Measurements from ENCODE around the gene SPOCD1.

- TF ChIP-seq, protein P1, sequence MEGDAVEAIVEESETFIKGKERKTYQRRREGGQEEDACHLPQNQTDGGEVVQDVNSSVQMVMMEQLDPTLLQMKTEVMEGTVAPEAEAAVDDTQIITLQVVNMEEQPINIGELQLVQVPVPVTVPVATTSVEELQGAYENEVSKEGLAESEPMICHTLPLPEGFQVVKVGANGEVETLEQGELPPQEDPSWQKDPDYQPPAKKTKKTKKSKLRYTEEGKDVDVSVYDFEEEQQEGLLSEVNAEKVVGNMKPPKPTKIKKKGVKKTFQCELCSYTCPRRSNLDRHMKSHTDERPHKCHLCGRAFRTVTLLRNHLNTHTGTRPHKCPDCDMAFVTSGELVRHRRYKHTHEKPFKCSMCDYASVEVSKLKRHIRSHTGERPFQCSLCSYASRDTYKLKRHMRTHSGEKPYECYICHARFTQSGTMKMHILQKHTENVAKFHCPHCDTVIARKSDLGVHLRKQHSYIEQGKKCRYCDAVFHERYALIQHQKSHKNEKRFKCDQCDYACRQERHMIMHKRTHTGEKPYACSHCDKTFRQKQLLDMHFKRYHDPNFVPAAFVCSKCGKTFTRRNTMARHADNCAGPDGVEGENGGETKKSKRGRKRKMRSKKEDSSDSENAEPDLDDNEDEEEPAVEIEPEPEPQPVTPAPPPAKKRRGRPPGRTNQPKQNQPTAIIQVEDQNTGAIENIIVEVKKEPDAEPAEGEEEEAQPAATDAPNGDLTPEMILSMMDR (conservative IDR thresholded peaks at IDR 0.05; ENCODE audit: low read depth in 2 of 2): no peak
- no peak for TF ChIP-seq POLR2AphosphoS5 (IDR thresholded peaks at IDR 0.05; ENCODE audit: low read depth)
- TF ChIP-seq, protein P2, sequence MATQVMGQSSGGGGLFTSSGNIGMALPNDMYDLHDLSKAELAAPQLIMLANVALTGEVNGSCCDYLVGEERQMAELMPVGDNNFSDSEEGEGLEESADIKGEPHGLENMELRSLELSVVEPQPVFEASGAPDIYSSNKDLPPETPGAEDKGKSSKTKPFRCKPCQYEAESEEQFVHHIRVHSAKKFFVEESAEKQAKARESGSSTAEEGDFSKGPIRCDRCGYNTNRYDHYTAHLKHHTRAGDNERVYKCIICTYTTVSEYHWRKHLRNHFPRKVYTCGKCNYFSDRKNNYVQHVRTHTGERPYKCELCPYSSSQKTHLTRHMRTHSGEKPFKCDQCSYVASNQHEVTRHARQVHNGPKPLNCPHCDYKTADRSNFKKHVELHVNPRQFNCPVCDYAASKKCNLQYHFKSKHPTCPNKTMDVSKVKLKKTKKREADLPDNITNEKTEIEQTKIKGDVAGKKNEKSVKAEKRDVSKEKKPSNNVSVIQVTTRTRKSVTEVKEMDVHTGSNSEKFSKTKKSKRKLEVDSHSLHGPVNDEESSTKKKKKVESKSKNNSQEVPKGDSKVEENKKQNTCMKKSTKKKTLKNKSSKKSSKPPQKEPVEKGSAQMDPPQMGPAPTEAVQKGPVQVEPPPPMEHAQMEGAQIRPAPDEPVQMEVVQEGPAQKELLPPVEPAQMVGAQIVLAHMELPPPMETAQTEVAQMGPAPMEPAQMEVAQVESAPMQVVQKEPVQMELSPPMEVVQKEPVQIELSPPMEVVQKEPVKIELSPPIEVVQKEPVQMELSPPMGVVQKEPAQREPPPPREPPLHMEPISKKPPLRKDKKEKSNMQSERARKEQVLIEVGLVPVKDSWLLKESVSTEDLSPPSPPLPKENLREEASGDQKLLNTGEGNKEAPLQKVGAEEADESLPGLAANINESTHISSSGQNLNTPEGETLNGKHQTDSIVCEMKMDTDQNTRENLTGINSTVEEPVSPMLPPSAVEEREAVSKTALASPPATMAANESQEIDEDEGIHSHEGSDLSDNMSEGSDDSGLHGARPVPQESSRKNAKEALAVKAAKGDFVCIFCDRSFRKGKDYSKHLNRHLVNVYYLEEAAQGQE (IDR thresholded peaks at IDR 0.05; ENCODE audit: unreplicated experiment): no peak
- TF ChIP-seq EZH2 (IDR thresholded peaks at IDR 0.05; ENCODE audit: low read depth, unreplicated experiment): no peak
- no peak for TF ChIP-seq CREB1 (CRISPR knock-in tag; IDR thresholded peaks at IDR 0.05; ENCODE audit: low read depth)
- TF ChIP-seq EZH2phosphoT487 (IDR thresholded peaks at IDR 0.05; ENCODE audit: unreplicated experiment): no peak
- no peak for TF ChIP-seq ZNF462 (CRISPR knock-in tag; IDR thresholded peaks at IDR 0.05)
These were observed 71.5 kb downstream of the SPOCD1 start for GRCh38 chr1:31744165-31744888.

Measured in GM23338 (cell line).